Uterus (tissue), 4 donors: ENCODE results near the gene GORASP2. TPM values are rescaled to one million over a fixed set of nuclear protein-coding genes. Genes with fewer than 3 reads are reported as not detected.

Source experiments
- DNase-seq, 2 donors: peaks; one replicate each; pipeline ENCODE4 v3.0.0-alpha.2; 2019 to 2020
- H3K27ac ChIP-seq, 2 donors: fragments of 200-600 bp; sonication (generic); 1 replicate in 1 of 2; 2 replicates in 1 of 2; pipeline ENCODE4 v1.5.1; 2016 to 2018
- H3K27me3 ChIP-seq, 2 donors: fragments of 200-600 bp; sonication (generic); one replicate each; pipeline ENCODE4 v1.5.1; 2018 to 2019; ENCODE audit warnings: control low read depth in 1 of 2
- H3K36me3 ChIP-seq, 2 donors: fragments of 200-600 bp; sonication (generic); one replicate each; pipeline ENCODE4 v1.5.1; 2019; ENCODE audit warnings: control low read depth in 1 of 2
- H3K4me1 ChIP-seq, 2 donors: fragments of 200-600 bp; sonication (generic); one replicate each; pipeline ENCODE4 v1.5.1; 2018 to 2019; ENCODE audit warnings: control low read depth in 1 of 2
- H3K4me3 ChIP-seq, 2 donors: fragments of 200-600 bp; sonication (generic); 1 replicate in 1 of 2; 2 replicates in 1 of 2; pipeline ENCODE4 v1.5.1; 2018 to 2019; ENCODE audit warnings: mild to moderate bottlenecking in 1 of 2
- H3K9me3 ChIP-seq, 2 donors: fragments of 200-600 bp; sonication (generic); one replicate each; pipeline ENCODE4 v1.5.1; 2019; ENCODE audit warnings: control low read depth in 1 of 2
- POLR2A ChIP-seq, 2 donors: fragments of 450-650 bp; IDR thresholded peaks; one replicate each; pipeline ENCODE4 v1.6.1; 2016; ENCODE audit warnings: antibody characterized with exemption in 2 of 2, mild to moderate bottlenecking in 1 of 2, moderate library complexity in 1 of 2
- intact Hi-C: fragments of 100-400 bp; cut with DNase I; formaldehyde crosslinking; loops from one replicate; pipeline ENCODE4 v1.15.1; 2023; ENCODE audit warnings: low total_unique reads
- total RNA-seq, 4 donors: library from RNA; depleted of rRNA in 3 of 4; stranded (reverse); fragments of >200 nt in 3 of 4; gene quantifications; one replicate each; pipeline versions ENCODE4 v1.1.0 to v1.2.4, GENCODE V29; 2014 to 2023
- TF ChIP-seq, protein P1 (sequence below), 4 experiments: fragments of 200-600 bp in 2 of 4; fragments of 450-650 bp in 2 of 4; sonication (generic) in 2 of 4; IDR thresholded peaks; one replicate each; pipeline ENCODE4 v1.5.1; 2016 to 2019; ENCODE audit warnings: antibody characterized with exemption in 4 of 4, mild to moderate bottlenecking in 2 of 4, moderate library complexity in 1 of 4
- donor health status: DM: yes; HTN: yes; CAD: no.

GORASP2 gene
- total RNA-seq, 4 donors from 2014 or later = 23.1 to 116 (median 65.4) TPM

DNA sequence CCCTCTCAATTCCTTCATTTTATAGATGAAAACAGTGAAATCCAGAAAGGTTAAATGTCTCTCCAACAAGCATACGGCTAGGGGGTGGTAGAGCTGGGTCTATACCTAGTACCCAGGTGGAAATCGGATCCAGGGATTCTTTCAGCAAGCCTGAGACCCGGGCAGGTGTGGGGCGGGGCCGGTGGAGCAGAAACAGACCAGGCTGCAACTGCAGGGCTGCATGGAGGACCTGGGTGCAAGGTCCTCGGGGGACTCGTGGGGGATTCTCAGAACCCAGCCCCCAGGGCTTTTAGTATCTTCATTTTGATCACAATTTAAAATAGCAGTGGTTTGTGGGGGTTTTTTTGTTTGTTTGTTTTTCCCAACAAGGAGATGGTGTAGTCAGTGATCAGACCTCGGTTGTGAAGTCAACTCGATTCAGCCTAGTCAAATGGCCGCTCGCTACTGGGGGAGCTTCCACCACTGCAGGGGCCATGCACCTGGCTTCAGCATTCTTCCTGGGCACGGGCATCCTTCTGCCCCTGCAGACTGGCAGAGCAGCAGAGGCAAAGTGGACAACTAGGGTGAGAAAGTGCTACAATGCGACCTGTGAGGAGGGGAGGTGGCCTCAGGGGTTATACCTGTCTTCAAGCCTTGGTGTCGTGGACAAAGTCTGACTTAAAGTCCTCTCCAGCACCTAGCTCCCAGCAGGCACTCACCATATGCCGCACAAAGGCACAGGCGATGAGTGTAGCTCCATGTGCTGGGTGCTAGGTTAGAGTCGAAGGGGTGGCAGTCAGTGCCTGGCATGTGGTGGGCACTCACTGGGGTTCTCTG, 46.3 kb downstream of the GORASP2 start:
- Histone ChIP-seq H3K4me1 (no peaks in the 10 kb centered on the region), H3K4me3 (no peak overlapping the region), H3K36me3 (no peaks in the 10 kb centered on the region), H3K9me3 (no peaks in the 10 kb centered on the region), H3K27ac (no peak overlapping the region), H3K27me3 (no peaks in the 10 kb centered on the region)
- TF ChIP-seq, protein P1, sequence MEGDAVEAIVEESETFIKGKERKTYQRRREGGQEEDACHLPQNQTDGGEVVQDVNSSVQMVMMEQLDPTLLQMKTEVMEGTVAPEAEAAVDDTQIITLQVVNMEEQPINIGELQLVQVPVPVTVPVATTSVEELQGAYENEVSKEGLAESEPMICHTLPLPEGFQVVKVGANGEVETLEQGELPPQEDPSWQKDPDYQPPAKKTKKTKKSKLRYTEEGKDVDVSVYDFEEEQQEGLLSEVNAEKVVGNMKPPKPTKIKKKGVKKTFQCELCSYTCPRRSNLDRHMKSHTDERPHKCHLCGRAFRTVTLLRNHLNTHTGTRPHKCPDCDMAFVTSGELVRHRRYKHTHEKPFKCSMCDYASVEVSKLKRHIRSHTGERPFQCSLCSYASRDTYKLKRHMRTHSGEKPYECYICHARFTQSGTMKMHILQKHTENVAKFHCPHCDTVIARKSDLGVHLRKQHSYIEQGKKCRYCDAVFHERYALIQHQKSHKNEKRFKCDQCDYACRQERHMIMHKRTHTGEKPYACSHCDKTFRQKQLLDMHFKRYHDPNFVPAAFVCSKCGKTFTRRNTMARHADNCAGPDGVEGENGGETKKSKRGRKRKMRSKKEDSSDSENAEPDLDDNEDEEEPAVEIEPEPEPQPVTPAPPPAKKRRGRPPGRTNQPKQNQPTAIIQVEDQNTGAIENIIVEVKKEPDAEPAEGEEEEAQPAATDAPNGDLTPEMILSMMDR (IDR thresholded peaks at IDR 0.05) = no peak
- no peak for TF ChIP-seq POLR2A (IDR thresholded peaks at IDR 0.05)
- DNase-seq = no peak
- intact Hi-C loops = no loop called here

DNA sequence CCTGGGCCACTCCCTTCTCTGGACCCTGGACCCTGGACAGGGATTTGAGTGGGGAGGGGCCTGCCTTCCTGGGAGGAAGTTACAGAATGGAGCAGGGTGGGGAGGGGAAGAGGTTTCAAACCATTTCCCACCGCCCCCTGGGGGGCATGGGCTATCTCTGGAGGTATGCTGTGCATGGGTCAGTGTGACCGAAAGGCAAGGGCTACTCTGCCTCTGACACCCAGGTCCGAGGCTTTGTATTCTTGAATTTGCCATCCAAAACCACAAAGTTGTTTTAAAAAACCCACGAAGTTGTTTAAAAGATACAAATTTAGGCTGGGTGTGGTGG, 46.9 kb downstream of the GORASP2 start:
- DNase-seq = no peak
- no peaks in the 10 kb centered on the region for H3K27me3 ChIP-seq
- H3K36me3 ChIP-seq = no peaks in the 10 kb centered on the region
- no peaks in the 10 kb centered on the region for H3K4me1 ChIP-seq
- H3K9me3 ChIP-seq = no peaks in the 10 kb centered on the region
- H3K27ac ChIP-seq = no peak overlapping the region
- TF ChIP-seq, protein P1 (IDR thresholded peaks at IDR 0.05) = no peak
- no peak for TF ChIP-seq POLR2A (IDR thresholded peaks at IDR 0.05)
- intact Hi-C loops = no loop called here
- no peak overlapping the region for H3K4me3 ChIP-seq

DNA sequence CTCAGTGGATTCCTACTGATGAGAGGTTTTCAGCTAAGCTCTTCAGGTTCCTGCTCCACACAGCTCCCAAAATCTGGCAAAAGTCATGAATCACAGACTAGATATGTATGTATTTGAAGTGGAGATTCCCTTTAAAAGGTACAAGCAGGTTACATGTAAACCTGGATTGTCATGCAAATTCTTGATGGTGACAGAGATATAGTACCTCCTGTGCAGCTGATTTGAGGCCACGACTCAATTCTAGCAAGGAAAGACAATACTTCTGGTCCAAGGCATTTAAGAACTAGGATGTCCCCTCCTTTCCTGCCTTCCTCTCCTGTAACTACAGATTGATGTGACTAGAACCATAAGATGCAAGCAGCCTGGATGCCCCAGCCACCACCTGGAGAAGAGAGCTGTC, 55.0 kb downstream of the GORASP2 start:
- Histone ChIP-seq H3K4me3 (no peak overlapping the region), H3K36me3 (no peaks in the 10 kb centered on the region), H3K27me3 (no peaks in the 10 kb centered on the region), H3K27ac (no peak overlapping the region), H3K9me3 (no peaks in the 10 kb centered on the region), H3K4me1 (no peaks in the 10 kb centered on the region)
- TF ChIP-seq POLR2A (IDR thresholded peaks at IDR 0.05) = no peak
- TF ChIP-seq, protein P1 (IDR thresholded peaks at IDR 0.05) = no peak
- intact Hi-C loops = no loop called here
- DNase-seq = no peak

DNA sequence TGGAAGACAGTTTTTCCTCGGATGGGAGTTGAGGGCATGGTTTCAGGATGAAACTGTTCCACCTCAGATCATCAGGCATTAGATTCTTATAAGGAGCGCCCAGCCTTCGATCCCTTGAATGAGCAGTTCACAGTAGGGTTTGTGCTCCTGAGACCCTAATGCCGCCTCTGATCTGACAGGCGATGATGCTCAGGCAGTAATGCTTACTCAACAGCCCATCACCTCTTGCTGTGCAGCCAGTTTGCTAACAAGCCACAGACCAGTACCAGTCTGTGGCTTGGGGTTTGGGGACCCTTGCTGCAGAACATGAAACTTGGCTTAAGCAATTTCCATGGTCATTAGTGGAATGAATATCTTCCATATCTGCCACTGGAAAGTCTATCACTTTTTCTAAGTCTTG, 56.4 kb downstream of the GORASP2 start:
- Histone ChIP-seq H3K27ac (no peak overlapping the region), H3K4me1 (no peaks in the 10 kb centered on the region), H3K4me3 (no peak overlapping the region), H3K36me3 (no peaks in the 10 kb centered on the region), H3K9me3 (no peaks in the 10 kb centered on the region), H3K27me3 (no peaks in the 10 kb centered on the region)
- DNase-seq = no peak
- TF ChIP-seq POLR2A (IDR thresholded peaks at IDR 0.05) = no peak
- TF ChIP-seq, protein P1 (IDR thresholded peaks at IDR 0.05) = no peak
- intact Hi-C loops = no loop called here

DNA sequence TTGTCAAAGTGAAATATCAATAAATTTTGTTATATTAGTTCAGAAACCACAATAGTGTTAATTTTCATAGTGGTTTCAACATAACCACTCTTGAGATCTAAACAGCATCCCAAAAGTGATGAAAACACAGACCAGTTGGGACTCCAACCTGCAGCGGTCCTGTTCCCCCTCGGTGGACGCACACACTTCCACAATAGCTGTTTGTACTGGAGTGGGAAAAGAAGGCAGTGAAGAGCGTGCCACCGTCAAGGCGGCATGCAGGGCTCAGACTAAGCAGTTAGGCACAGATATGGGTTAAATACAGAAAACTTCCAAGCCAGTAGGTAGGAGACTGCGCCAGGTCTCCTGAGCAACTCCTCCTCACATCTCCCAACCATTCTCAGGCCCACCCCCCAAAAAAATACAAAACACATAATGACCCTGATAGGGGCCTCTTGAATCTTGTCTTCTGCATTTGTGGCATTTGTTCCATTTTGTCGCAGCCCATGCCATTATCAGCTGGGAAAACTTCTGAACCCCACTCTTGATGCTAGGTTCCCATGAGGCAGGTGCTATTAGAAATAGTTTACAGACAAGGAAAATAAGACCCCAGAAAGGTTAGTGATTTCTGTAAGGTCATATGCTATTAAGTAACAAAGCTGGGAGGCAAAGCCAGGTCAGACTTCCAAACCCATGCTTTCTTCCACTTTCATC, 57.7 kb downstream of the GORASP2 start:
- TF ChIP-seq POLR2A (IDR thresholded peaks at IDR 0.05) = no peak
- TF ChIP-seq, protein P1 (IDR thresholded peaks at IDR 0.05) = no peak
- Histone ChIP-seq H3K36me3 (no peaks in the 10 kb centered on the region), H3K4me1 (no peaks in the 10 kb centered on the region), H3K9me3 (no peaks in the 10 kb centered on the region), H3K4me3 (no peak overlapping the region), H3K27ac (no peak overlapping the region), H3K27me3 (no peaks in the 10 kb centered on the region)
- intact Hi-C loops = no loop called here
- no peak for DNase-seq
